Ammon's horn (tissue), 1 donor: ENCODE data around the gene IGF2BP2.

Source experiments
- DNase-seq: peaks from one replicate; pipeline ENCODE4 v3.0.0-alpha.2; 2016; ENCODE audit warnings: low spot score

Gene IGF2BP2

GRCh38 chr3:185734725-185735096 is 90.1 kb downstream of the IGF2BP2 start:
- no peak for DNase-seq

- DNase-seq, result peak; percentile 40
These were observed 90.7 kb downstream of the IGF2BP2 start for GRCh38 chr3:185733980-185734724.

DNA sequence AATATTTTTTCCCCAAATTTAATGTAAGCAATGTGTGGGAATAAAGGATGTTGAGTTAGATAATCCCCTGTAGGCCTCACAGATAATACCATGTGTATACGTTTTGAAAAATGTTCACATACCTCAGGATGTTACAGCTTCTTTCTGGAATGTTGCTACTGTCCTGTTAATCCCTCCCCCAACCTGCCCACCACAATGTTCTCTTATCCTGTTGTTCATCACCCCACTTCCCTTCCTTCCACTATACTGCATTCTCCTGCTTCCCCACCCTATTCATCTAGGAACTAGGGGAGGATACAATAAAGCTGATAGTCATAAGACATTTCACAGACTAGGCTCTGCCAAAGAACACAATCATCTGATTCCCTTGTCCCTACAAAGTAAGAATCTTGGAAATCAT is 92.1 kb downstream of the IGF2BP2 start:
- DNase-seq, result no peak

DNA sequence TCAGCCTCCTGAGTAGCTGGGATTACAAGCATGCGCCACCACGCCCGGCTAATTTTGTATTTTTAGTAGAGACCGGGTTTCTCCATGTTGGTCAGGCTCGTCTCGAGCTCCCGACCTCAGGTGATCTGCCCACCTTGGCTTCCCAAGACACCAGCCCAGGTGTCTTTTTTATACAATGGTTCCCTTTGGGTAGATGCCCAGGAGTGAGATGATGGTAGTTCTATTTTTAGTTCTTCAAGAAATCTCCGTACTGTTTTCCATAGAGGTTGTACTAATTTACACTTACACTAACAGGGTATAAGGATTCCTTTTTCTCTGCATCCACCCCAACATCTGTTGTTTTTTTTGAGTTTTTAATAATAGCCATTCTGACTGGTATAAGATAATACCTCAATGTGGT is 94.3 kb downstream of the IGF2BP2 start:
- DNase-seq, result no peak

GRCh38 chr3:185729337-185730055 is 95.3 kb downstream of the IGF2BP2 start:
- DNase-seq, result no peak

GRCh38 chr3:185728630-185729336 is 96.1 kb downstream of the IGF2BP2 start:
- DNase-seq, result no peak

- no peak for DNase-seq
These were observed 97.0 kb downstream of the IGF2BP2 start for GRCh38 chr3:185727873-185728272.

- DNase-seq, result no peak
These were observed 98.4 kb downstream of the IGF2BP2 start for GRCh38 chr3:185726254-185726967.

- no peak for DNase-seq
These were observed 100.1 kb downstream of the IGF2BP2 start for GRCh38 chr3:185724761-185725160.

DNA sequence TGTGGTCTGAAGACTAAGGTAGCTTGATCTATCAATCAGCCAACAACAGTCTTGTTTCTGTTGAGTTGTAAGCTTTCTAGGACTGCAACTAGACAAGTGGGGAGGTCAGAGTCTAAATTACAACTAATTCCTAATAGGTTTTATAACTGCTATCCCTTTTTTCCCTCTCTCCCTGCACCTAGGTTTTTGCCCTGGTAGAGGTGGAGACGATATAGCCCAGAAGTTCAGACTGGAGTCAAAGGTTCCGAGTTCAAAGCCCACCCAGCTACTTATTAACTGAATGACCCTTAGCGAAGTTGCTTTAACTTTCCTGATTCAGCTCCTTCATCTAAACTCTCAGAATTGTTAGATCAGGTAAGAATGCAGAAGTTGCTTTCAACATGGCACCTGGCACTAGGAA is 100.6 kb downstream of the IGF2BP2 start:
- DNase-seq, result no peak

DNA sequence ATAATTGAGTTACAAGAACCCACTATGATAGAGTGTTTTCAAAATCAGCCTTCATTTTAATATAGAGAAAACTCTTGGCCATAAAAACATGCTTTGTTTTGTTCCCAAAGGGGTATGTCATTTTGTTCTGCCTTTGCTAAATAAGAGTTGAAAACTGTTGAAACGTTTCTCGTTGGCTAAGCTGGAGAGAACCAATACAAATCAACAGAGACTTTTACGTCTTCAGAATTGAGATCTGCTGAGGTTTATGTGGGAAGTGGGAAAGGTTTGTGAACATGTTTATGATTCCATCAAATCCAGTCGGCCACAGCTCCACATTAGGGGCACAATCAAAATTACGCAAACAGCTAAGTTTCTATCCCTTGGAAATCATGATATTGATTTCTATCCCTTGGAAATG is 102.0 kb downstream of the IGF2BP2 start:
- DNase-seq, result no peak

- no peak for DNase-seq
These were observed 102.9 kb downstream of the IGF2BP2 start for GRCh38 chr3:185721970-185722369.

DNA sequence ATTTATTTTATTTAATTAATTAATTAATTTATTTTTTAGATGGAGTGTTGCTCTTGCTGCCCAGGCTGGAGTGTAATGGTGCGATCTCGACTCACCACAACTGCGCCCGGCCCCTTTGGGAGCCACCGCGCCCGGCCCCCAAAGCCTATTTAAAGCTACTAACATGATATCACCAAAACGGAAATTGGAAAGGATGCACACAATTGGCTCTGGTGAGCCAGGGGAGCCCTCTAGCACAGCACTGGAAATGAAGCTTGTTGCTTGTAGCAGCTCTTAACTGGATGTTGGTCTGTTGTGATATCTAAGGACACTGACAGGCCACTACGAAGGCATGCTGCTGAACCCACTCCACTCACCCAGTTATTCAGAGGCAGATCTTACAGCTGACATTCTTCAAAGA is 104.5 kb downstream of the IGF2BP2 start:
- DNase-seq, result no peak

DNA sequence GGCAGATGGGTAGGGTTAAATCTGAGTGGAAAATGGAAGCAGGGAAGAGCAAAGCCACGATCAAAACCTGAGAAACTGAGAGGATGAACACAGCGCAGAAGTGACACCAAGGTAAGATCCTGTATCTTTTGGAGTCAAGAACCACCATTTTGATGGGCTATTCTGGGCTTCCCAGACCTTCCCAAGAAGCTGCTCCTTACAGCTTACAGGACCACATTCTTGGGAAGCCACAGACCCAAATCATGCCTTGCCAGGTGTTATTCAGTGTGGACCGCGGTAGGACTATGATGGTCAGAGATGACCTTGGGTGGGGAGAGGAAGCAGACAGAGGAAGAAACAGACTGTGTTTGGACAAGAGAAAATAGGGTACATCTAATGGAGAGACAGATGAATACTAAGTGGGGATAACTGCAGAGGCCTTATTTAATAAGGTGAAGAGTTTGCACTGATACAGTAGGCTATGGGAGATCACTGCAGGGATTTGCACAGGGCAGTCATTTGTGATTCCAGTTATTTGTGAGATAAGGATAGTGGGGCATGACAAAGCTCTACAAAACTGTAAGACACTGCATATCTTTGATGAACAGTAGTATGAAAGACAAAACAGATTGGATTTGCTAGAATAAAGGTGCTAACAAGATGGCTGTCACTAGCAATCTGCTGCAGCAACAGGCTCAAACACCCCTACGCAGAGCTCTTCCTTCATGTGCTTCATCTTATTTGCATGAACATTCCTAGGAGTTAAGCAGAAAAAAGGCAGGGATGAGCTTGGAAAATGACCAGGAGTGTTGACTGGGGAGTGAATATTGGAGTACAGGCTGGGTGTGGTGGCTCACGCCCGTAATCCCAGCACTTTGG is 105.9 kb downstream of the IGF2BP2 start:
- DNase-seq, result no peak

DNA sequence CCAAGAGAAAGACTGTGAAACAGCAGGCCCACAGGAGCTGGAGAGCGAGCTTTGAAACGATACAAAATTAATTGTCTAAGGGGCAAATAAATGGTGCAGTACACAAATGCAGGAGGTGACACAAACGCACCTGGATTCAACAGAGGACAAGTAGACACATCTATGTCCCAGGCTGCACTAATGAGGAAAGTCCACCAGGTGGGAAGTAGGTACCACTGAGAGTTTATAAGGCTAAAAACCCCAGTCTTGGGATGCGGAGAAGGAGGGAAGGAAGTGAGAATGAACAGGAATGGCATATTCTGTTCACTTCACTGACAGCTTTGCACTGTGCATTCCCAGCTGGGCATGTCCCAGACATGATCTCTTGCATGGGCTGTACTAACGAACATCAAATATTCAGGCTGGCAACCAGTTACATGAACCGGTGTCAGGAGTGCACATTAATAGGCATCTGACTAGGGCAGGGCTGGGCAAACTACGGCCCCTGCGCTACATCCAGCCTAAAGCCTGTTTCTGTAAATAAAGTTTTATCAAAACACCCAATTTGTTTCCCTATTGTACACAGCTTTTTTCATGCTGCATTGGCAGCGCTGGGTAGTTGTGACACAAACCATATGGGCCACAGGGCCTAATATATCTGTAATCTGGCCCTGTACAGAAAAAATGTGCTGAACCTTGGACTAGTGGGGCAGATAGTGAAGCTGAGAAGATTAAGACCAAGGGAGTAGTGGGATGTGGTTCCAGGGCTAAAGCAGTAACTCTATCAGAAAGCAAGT is 107.0 kb downstream of the IGF2BP2 start:
- DNase-seq, result no peak

DNA sequence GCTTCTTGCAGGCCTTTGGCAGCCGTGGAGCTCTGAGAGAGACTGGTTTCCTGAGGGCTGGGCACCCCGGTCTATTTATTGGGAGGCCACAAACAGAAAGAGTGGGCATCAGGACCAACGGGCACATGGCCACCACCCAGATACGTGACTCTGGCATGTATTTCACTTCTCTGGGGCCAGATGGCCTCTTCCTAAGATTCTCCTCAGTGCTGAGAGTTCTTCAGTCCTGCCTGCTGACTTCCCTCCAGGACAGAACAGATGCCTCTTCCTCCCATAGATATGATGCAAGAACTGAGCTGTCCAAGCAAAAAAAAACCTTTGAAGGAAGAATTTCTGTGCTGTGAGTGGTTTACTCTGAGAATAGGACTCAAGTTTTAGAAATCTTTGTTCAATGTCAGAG is 107.7 kb downstream of the IGF2BP2 start:
- DNase-seq, result no peak

GRCh38 chr3:185716436-185717108 is 108.3 kb downstream of the IGF2BP2 start:
- no peak for DNase-seq

DNA sequence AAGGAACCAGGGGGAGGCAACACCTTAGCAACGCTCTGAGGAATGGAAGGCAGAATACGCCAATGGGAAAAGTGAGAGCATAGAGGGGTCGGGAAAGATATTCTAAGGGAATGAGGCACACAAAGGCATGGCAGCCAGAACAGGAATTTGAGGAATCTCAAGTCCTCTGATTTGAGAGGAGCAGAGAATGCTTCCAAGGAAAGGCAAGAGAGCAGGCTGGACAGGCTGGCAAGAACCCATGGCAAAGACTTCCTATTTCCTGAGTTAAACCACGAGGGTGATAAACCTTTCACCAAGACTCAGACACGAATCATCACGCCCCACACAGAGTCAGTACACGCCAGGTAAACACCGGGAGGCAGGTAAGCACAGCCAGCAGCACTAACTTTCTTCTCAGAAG is 109.8 kb downstream of the IGF2BP2 start:
- no peak for DNase-seq

GRCh38 chr3:185714085-185714484 is 110.8 kb downstream of the IGF2BP2 start:
- DNase-seq, result no peak

- DNase-seq, result no peak
These were observed 111.8 kb downstream of the IGF2BP2 start for GRCh38 chr3:185713015-185713414.
